ENCODE results near the gene PLA2G2E.

GRCh38 chr1:19885821-19886220, 37.6 kb downstream of the PLA2G2E start:
- TF ChIP-seq, protein P1, sequence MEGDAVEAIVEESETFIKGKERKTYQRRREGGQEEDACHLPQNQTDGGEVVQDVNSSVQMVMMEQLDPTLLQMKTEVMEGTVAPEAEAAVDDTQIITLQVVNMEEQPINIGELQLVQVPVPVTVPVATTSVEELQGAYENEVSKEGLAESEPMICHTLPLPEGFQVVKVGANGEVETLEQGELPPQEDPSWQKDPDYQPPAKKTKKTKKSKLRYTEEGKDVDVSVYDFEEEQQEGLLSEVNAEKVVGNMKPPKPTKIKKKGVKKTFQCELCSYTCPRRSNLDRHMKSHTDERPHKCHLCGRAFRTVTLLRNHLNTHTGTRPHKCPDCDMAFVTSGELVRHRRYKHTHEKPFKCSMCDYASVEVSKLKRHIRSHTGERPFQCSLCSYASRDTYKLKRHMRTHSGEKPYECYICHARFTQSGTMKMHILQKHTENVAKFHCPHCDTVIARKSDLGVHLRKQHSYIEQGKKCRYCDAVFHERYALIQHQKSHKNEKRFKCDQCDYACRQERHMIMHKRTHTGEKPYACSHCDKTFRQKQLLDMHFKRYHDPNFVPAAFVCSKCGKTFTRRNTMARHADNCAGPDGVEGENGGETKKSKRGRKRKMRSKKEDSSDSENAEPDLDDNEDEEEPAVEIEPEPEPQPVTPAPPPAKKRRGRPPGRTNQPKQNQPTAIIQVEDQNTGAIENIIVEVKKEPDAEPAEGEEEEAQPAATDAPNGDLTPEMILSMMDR (IDR thresholded peaks at IDR 0.05; ENCODE audit: low read depth, low read length): no peak
- no peak for TF ChIP-seq EZH2phosphoT487 (IDR thresholded peaks at IDR 0.05; ENCODE audit: low read depth)

Data from OCI-LY3 (cell line).